Kidney (tissue), 14 donors: ENCODE measurements around the gene ATP6V1G2. TPM values are rescaled to one million over a fixed set of nuclear protein-coding genes. Genes with fewer than 3 reads are reported as not detected.
"Not testable (repeated sequence)": the region's sequence is repeated elsewhere in the genome, so short reads cannot be mapped to it uniquely, and the experiment has no call there.

Source experiments
- DNase-seq, 5 donors: peaks; one replicate each; pipeline ENCODE4 v3.0.0-alpha.2; 2013 to 2020
- FAIRE-seq: peaks from 2 replicates; lab custom pipeline; 2012; peaks lifted over from hg19 to GRCh38; lab: Jason Lieb, UNC
- H3K27ac ChIP-seq, 2 donors: one replicate each; pipeline ENCODE4 v1.7.0; 2013; ENCODE audit warnings: low read depth in 2 of 2, low read length in 2 of 2, inconsistent platforms in 1 of 2
- H3K27me3 ChIP-seq: one replicate; pipeline ENCODE4 v1.7.1; 2013; ENCODE audit warnings: low read length, inconsistent platforms; ENCODE audit not compliant: control insufficient read depth, insufficient read depth
- H3K36me3 ChIP-seq, 3 donors: one replicate each; pipeline versions ENCODE4 v1.7.0 to v1.7.1; 2013; ENCODE audit warnings: low read length in 3 of 3, control low read depth in 1 of 3, inconsistent platforms in 1 of 3; ENCODE audit not compliant: insufficient read depth in 3 of 3, control insufficient read depth in 2 of 3
- H3K4me1 ChIP-seq, 3 donors: one replicate each; pipeline versions ENCODE4 v1.7.0 to v1.7.1; 2013; ENCODE audit warnings: low read length in 3 of 3, inconsistent platforms in 1 of 3, low read depth in 1 of 3; ENCODE audit not compliant: control insufficient read depth in 2 of 3, insufficient read depth in 2 of 3
- H3K4me3 ChIP-seq, 3 donors: one replicate each; pipeline versions ENCODE4 v1.7.0 to v1.8.1; 2013; ENCODE audit warnings: low read length in 3 of 3, control low read depth in 1 of 3, inconsistent platforms in 1 of 3
- H3K9ac ChIP-seq, 3 donors: one replicate each; pipeline versions ENCODE4 v1.7.0 to v1.7.1; 2013; ENCODE audit warnings: low read length in 3 of 3, control low read depth in 1 of 3, inconsistent platforms in 1 of 3
- H3K9me3 ChIP-seq, 3 donors: one replicate each; pipeline versions ENCODE4 v1.7.0 to v1.7.1; 2013; ENCODE audit warnings: low read length in 3 of 3, control low read depth in 1 of 3, inconsistent platforms in 1 of 3; ENCODE audit not compliant: control insufficient read depth in 2 of 3, insufficient read depth in 1 of 3
- intact Hi-C: fragments of 100-400 bp; cut with DNase I; formaldehyde crosslinking; loops from one replicate; pipeline ENCODE4 v1.11.1; 2022
- polyA plus RNA-seq: library from polyadenylated mRNA; stranded (reverse); fragments of 350-450 nt; fragmentation: Illumina TruSeq; extraction: RNeasy Lipid Tissue Mini Kit (QIAGEN cat#74804); gene quantifications from one replicate; pipeline ENCODE4 v1.2.3, GENCODE V29; 2014; ENCODE audit warnings: low read depth, low replicate concordance; ENCODE audit not compliant: insufficient read depth
- total RNA-seq: library from RNA; stranded (reverse); fragmentation: NEBNext Ultra II Directional; extraction: Animal tissue kit (Norgen Biotek cat#: 25700); gene quantifications from one replicate; pipeline ENCODE4 v1.2.1, GENCODE V29; 2021
- TF ChIP-seq, protein P1 (sequence below): IDR thresholded peaks from 3 replicates; pipeline ENCODE4 v1.5.1; 2012; ENCODE audit warnings: mild to moderate bottlenecking, moderate library complexity, borderline replicate concordance; ENCODE audit not compliant: insufficient read depth; ENCODE audit errors: extremely low read depth
- donor health status: control.
- donor health status: control.
- donor health status: control.
- donor health status: control.
- donor health status: control.
- donor health status: DM: yes; HTN: yes; CAD: no.
- donor health status: Normal renal cell carcinoma (clear cell type).

ATP6V1G2 gene
- total and polyA plus RNA-seq, 2 donors from 2014 or later: 1.2 to 6.0 TPM

DNA sequence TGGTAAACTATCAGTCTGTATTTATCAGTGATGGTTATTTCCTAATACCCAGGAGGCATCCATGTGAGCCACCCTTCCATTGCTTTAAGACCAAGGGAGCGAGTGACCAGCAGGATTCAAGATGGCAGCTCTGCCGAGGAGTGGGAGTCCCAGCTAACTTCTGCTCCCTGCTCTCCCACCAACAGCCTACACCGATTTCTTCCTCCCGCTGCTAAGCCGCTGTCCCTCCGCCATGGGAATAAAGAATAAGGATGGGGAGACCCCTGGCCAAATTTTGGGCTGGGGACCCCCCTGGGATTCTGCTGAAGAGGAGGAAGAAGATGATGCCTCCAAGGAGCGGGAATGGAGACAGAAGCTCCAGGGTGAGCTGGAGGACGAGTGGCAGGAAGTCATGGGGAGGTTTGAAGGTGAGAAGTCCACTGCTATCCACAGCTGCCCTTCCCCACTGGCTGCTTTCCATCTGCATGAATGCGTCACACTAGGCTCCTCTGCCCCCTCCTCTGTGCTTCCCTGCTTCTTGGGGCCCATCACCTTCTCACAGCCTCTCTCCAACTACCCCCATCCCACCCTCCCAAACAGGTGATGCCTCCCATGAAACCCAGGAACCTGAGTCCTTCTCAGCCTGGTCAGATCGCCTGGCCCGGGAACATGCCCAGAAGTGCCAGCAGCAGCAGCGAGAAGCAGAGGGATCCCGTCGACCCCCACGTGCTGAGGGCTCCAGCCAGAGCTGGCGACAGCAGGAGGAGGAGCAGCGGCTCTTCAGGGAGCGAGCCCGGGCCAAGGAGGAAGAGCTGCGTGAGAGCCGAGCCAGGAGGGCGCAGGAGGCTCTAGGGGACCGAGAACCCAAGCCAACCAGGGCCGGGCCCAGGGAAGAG, 11.3 kb upstream of the ATP6V1G2 start:
- Histone ChIP-seq H3K9ac (no peak overlapping the region), H3K4me1 (peaks cover 0 to 18% (median 0%) of the 10 kb centered on the region in 3 donors), H3K36me3 (peaks cover 0 to 24% (median 9%) of the 10 kb centered on the region in 3 donors), H3K27me3 (no peaks in the 10 kb centered on the region), H3K27ac (no peak overlapping the region), H3K9me3 (no peaks in the 10 kb centered on the region), H3K4me3 (no peak overlapping the region)
- TF ChIP-seq, protein P1, sequence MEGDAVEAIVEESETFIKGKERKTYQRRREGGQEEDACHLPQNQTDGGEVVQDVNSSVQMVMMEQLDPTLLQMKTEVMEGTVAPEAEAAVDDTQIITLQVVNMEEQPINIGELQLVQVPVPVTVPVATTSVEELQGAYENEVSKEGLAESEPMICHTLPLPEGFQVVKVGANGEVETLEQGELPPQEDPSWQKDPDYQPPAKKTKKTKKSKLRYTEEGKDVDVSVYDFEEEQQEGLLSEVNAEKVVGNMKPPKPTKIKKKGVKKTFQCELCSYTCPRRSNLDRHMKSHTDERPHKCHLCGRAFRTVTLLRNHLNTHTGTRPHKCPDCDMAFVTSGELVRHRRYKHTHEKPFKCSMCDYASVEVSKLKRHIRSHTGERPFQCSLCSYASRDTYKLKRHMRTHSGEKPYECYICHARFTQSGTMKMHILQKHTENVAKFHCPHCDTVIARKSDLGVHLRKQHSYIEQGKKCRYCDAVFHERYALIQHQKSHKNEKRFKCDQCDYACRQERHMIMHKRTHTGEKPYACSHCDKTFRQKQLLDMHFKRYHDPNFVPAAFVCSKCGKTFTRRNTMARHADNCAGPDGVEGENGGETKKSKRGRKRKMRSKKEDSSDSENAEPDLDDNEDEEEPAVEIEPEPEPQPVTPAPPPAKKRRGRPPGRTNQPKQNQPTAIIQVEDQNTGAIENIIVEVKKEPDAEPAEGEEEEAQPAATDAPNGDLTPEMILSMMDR: no peak
- intact Hi-C loops: no loop called here
- FAIRE-seq: no peak
- DNase-seq: peak in 1 of 5 donors; percentile 69

DNA sequence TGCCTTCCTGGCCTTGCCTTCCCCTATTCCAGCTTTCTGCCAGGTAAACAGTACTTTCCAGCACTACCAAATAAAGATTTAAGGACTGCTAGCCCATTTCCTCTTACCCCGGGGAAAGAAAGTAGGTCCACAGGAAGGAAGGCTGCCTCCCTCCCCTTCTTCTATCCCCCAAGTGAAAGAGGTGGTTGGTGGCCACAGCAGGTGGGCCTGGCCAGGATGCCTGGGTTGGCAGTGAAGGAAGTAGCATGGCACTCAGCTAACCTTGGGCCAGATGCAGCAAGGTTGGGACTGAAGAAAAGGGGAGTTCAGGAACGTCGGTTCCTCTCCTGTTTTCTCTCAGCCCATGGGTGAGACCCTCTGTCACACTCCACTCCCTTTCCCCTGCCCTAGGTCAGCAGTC, 9.9 kb upstream of the ATP6V1G2 start:
- H3K27me3 ChIP-seq: no peaks in the 10 kb centered on the region
- H3K9me3 ChIP-seq: no peaks in the 10 kb centered on the region
- TF ChIP-seq, protein P1: no peak
- peaks cover 0 to 25% (median 9%) of the 10 kb centered on the region in 3 donors for H3K36me3 ChIP-seq
- DNase-seq (peak in 1 of 5 donors; percentile 32), FAIRE-seq (no peak)
- no peak overlapping the region for H3K27ac ChIP-seq
- no peak overlapping the region for H3K9ac ChIP-seq
- H3K4me1 ChIP-seq: peaks cover 0 to 18% (median 0%) of the 10 kb centered on the region in 3 donors
- intact Hi-C loops: no loop called here
- H3K4me3 ChIP-seq: no peak overlapping the region

DNA sequence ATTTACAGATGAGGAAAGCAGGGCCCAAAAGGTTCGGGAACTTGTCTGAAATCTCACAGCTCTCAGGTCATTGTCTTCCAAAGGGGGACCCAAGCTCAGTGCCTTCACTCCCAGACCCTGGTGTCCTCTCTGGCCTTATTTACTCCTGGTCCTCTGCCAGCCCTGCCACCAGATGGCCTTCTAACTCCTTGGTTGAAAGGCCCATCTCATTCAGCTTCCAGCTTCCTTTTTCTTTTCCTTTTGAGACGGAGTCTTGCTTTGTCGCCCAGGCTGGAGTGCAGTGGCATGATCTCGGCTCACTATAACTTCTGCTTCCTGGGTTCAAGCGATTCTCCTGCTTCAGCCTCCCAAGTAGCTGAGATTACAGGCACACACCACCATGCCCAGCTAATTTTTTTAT, 5.0 kb upstream of the ATP6V1G2 start:
- H3K4me3 ChIP-seq, FAIRE-seq, H3K9ac ChIP-seq, H3K27ac ChIP-seq, H3K27me3 ChIP-seq, intact Hi-C loops, H3K9me3 ChIP-seq: not testable (repeated sequence)
- DNase-seq: peak in 2 of 5 donors; percentile 30 to 51
- H3K36me3 ChIP-seq: peaks cover 0 to 12% (median 5%) of the 10 kb centered on the region in 3 donors
- H3K4me1 ChIP-seq: peaks cover 0 to 14% (median 7%) of the 10 kb centered on the region in 3 donors
- TF ChIP-seq, protein P1: peak; percentile 60
